Hepatocyte (in vitro differentiated cells): ENCODE measurements around the gene ALPI.

Experiments used
- EZH2phosphoT487 ChIP-seq: fragments of 200-600 bp; sonication (generic); IDR thresholded peaks from one replicate; pipeline ENCODE4 v1.6.1; 2018; ENCODE audit warnings: antibody characterized with exemption, mild to moderate bottlenecking, low read depth, moderate library complexity; ENCODE audit not compliant: unreplicated experiment, severe bottlenecking
- TF ChIP-seq, protein P1 (sequence below): fragments of 200-600 bp; sonication (generic); IDR thresholded peaks from 2 replicates; pipeline ENCODE4 v1.5.1; 2016; ENCODE audit warnings: antibody characterized with exemption, mild to moderate bottlenecking; ENCODE audit not compliant: poor library complexity

DNA sequence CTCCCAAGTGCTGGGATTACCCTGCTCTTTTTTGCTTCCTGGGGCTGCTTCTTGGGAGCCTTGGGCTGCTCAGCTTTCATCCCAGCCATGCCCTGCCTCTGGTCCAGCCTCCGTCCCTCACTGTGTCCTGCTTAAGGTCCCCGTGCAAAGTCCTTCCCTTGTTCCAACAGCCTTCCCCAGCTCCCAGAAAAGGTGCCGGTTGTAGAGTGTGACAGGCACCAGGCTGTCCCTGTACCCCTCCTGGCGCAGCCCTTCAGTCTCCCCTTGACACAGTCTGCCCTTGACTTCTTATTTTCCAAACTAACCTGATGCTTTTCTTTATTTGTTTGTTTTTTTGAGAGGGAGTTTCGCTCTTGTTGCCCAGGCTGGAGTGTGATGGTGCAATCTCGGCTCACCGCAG, 20.1 kb upstream of the ALPI start:
- TF ChIP-seq, protein P1, sequence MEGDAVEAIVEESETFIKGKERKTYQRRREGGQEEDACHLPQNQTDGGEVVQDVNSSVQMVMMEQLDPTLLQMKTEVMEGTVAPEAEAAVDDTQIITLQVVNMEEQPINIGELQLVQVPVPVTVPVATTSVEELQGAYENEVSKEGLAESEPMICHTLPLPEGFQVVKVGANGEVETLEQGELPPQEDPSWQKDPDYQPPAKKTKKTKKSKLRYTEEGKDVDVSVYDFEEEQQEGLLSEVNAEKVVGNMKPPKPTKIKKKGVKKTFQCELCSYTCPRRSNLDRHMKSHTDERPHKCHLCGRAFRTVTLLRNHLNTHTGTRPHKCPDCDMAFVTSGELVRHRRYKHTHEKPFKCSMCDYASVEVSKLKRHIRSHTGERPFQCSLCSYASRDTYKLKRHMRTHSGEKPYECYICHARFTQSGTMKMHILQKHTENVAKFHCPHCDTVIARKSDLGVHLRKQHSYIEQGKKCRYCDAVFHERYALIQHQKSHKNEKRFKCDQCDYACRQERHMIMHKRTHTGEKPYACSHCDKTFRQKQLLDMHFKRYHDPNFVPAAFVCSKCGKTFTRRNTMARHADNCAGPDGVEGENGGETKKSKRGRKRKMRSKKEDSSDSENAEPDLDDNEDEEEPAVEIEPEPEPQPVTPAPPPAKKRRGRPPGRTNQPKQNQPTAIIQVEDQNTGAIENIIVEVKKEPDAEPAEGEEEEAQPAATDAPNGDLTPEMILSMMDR: no peak
- no peak for TF ChIP-seq EZH2phosphoT487
